Sciatic nerve (tissue), 2 donors: Measurements from ENCODE around the gene NECTIN2. TPM values are rescaled to one million over a fixed set of nuclear protein-coding genes. Genes with fewer than 3 reads are reported as not detected.
A peak's percentile ranks its signal among the peaks of the same experiment; 100 is the strongest.
"Not testable (repeated sequence)": the region's sequence is repeated elsewhere in the genome, so short reads cannot be mapped to it uniquely, and the experiment has no call there.

Experiments used
- ATAC-seq: fragments of 200-7000 bp; cut with Tn5 transposase; one replicate; pipeline ENCODE4 v1.9.1; 2020; ENCODE audit warnings: mild to moderate bottlenecking, moderate library complexity
- DNase-seq: peaks from one replicate; pipeline ENCODE4 v3.0.0-alpha.2; 2020; ENCODE audit warnings: low spot score
- intact Hi-C: fragments of 100-400 bp; cut with DNase I; formaldehyde crosslinking; loops from one replicate; pipeline ENCODE4 v1.14.2; 2022
- total RNA-seq: library from RNA; stranded (reverse); fragmentation: NEBNext Ultra II Directional; extraction: Animal tissue kit (Norgen Biotek cat#: 25700); gene quantifications from one replicate; pipeline ENCODE4 v1.2.1, GENCODE V29; 2021
- donor health status: DM: no; HTN: no; CAD: no.
- donor health status: DM: no; HTN: no; CAD: no.

NECTIN2 gene
- total RNA-seq, 1 donor from 2014 or later: 115 TPM

GRCh38 chr19:44813841-44814470 lies 32.1 kb upstream of the NECTIN2 start:
- DNase-seq: no peak
- ATAC-seq: no peak
- intact Hi-C loops: no loop called here

DNA sequence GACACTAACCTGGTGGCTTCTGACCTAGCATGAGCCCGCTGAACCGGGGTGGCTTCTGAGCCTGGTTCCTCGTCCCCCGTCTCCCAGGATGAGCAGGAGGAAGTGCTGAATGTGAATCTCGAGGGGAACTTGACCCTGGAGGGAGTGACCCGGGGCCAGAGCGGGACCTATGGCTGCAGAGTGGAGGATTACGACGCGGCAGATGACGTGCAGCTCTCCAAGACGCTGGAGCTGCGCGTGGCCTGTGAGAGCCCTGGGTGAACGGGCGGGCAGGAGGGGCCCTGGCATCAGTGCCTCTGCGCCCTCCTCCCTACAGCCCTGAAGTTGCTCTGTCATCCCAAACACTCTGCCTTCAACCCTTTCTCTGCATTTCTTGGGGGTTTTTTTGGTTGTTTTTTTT lies 31.6 kb upstream of the NECTIN2 start:
- ATAC-seq: no peak
- DNase-seq: no peak
- intact Hi-C loops: no loop called here

GRCh38 chr19:44816301-44816700 lies 29.8 kb upstream of the NECTIN2 start:
- intact Hi-C loops: no loop called here
- no peak for ATAC-seq
- DNase-seq: no peak

GRCh38 chr19:44817725-44818465 lies 28.2 kb upstream of the NECTIN2 start:
- intact Hi-C loops: no loop called here
- DNase-seq: no peak
- ATAC-seq: no peak

DNA sequence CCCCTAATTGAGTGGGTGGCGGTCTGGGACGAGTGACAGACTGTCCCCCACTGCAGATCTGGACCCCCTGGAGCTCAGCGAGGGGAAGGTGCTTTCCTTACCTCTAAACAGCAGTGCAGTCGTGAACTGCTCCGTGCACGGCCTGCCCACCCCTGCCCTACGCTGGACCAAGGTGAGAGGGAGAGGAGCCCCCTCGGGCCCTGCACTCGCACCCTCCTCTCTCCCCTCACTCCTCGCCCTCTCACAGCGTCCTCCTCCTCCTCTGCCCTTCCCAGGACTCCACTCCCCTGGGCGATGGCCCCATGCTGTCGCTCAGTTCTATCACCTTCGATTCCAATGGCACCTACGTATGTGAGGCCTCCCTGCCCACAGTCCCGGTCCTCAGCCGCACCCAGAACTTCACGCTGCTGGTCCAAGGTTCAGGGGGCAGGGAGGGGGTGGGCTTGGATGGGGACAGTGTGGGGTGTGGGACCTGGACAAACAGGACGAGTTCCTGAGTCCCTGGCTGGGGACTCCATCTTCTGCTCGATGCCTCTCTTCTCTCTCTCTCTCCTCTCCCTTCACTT lies 27.5 kb upstream of the NECTIN2 start:
- ATAC-seq (no peak), DNase-seq (no peak)
- intact Hi-C loops: no loop called here

DNA sequence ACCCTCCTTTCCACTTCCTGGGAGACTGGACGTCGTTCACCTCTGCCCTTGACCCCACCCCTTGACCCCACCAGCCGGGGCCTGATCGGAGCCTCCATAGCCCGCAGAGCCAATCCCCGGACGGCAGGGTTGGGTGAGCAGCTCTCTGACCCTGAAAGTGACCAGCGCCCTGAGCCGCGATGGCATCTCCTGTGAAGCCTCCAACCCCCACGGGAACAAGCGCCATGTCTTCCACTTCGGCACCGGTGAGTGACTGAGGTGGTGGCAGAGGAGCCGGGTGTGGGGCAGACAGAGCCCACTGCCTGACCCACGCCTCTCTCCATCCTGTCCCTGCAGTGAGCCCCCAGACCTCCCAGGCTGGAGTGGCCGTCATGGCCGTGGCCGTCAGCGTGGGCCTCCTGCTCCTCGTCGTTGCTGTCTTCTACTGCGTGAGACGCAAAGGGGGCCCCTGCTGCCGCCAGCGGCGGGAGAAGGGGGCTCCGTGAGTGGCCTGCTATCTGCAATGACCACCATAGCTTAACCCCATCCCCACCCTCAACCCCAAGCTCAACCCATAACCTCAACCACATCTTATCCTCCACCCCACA lies 26.8 kb upstream of the NECTIN2 start:
- no peak for ATAC-seq
- no peak for DNase-seq
- intact Hi-C loops: no loop called here

GRCh38 chr19:44820648-44821609 lies 25.2 kb upstream of the NECTIN2 start:
- DNase-seq (no peak), ATAC-seq (peak; percentile 73)
- intact Hi-C loops: no loop called here

DNA sequence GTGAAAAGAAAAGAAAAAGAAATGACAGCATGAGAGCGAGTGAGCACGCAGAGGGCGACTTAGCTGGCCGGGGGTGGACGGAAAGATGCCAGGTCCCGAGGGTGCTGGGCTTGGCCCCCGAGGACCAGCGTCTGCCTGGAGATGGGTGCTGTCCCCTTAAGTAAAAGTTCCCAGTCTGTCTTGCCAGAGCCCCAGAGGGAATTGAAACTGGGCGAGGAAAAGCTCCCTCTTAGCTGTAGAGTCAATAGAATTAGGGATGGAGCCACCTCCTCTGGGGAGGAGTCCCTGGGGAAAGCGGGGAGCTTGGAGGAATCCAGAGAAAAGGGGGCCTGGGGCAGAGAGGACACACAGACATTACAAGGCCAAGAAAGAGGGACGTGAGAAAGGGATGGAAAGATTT lies 23.9 kb upstream of the NECTIN2 start:
- DNase-seq: no peak
- intact Hi-C loops: no loop called here
- ATAC-seq: no peak

DNA sequence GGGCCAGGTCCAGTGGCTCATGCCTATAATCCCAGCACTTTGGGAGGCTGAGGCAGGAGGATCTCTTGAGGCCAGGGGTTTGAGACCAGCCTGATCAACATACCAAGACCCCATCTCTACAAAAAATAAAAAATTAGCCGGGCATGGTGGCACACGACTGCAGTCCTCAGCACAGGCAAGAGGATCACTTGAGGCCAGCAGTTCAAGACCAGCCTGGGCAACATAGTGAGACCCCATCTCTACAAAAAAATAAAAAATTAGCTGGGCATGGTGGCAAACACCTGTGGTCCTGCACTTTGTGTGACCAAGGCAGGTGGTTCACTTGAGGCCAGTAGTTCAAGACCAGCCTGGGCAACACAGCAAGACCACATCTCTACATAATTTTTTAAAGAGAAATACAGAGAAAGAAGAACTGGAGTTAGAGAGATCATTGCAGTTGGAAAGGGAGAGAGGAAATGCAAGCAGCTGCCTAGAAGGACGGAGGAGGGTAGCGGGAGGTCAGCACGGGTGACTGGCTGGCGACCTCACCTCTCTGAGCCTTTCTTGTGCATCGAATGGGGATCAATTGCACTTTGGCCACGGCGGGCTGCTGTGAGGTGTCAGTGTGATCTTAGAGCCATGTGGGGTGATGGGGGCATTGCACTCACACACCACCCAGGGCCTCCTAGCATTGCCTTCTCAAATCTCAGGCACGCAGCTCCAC lies 23.3 kb upstream of the NECTIN2 start:
- no peak for ATAC-seq
- intact Hi-C loops: no loop called here
- no peak for DNase-seq

DNA sequence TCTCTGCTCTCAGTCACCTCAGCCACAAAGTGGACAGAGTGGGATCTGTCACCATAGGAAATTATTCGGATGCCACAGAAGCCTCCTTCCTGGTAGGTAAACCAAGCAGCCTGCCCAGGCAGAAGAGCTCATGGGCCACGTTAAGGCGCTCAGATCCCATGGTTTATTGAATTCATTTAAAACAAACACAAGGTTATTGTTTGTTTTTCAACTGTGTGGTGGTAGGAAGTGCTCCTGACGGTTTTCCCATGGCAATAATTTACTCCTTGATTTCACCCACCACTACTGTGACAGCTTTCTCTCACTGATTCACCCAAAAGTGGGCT lies 22.8 kb upstream of the NECTIN2 start:
- DNase-seq (no peak), ATAC-seq (no peak)
- intact Hi-C loops: no loop called here

DNA sequence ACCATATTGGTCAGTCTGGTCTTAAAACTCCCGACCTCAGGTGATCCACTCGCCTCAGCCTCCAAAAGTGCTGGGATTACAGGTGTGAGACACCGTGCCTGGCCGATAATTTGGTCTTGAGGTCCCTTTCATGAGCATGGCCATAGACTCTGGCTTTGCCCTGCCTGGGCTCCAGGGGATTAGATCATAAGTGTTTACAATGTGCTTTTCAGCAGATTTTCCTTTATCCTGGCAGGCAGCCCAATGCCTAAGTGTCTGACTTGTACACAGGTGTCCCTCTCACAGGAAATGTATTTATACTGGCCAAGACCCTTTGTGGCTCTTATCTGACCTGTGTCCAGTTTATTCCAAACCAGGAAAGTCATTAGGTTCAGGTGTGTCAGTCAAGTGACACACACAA lies 21.3 kb upstream of the NECTIN2 start:
- intact Hi-C loops: no loop called here
- ATAC-seq: no peak
- no peak for DNase-seq

GRCh38 chr19:44832875-44833274 lies 13.2 kb upstream of the NECTIN2 start:
- DNase-seq, ATAC-seq, intact Hi-C loops: not testable (repeated sequence)

DNA sequence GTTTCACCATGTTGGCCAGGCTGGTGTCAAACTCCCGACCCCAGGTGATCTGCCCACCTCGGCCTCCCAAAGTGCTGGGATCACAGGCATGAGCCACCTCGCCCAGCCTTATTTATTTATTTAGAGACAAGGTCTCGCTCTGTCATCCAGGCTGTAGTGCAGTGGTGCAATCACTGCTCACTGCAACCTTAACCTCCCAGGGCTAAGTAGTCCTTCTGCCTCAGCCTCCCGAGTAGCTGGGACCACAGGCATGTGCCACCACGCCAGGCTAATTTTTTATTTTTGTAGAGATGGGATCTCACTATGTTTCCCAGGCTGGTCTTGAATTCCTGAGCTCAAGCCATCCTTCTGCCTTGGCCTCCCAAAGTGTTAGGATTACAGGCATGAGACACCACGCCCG lies 11.7 kb upstream of the NECTIN2 start:
- DNase-seq, intact Hi-C loops, ATAC-seq: not testable (repeated sequence)

GRCh38 chr19:44839276-44839675 lies 6.8 kb upstream of the NECTIN2 start:
- DNase-seq: no peak
- no peak for ATAC-seq
- intact Hi-C loops: no loop called here

GRCh38 chr19:44840811-44841210 lies 5.3 kb upstream of the NECTIN2 start:
- DNase-seq (no peak), ATAC-seq (no peak)
- intact Hi-C loops: loop anchor here (5.0 kb wide), 2 partner anchors 39 to 54 kb away; no protein-coding TSS in a partner anchor

GRCh38 chr19:44841231-44841630 lies 4.9 kb upstream of the NECTIN2 start:
- intact Hi-C loops: loop anchor here (5.0 kb wide), 2 partner anchors 39 to 54 kb away; no protein-coding TSS in a partner anchor
- ATAC-seq: no peak
- no peak for DNase-seq

DNA sequence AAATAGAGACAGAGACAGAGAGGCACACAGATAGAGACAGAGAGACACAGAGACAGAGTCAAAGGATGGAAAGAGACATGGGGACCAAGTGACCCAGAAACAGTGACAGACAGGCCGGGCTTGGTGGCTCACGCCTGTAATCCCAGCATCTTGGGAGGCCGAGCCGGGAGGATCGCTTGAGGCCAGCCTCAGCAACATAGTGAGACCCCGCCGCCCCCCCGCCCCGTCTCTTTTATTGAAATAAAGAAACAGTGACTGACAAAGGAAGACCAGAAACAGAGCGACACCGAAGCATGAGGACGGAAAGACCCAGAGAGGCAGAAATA lies 848 bp upstream of the NECTIN2 start:
- intact Hi-C loops: no loop called here
- DNase-seq (peak; percentile 72), ATAC-seq (no peak)

- intact Hi-C loops: no loop called here
- ATAC-seq: no peak
- peak; percentile 86 for DNase-seq
These were observed 502 bp downstream of the NECTIN2 start for GRCh38 chr19:44846455-44847143.
